CD4-positive, CD25-positive, alpha-beta regulatory T cell (primary cell): ENCODE results near the gene BACH2. TPM values are rescaled to one million over a fixed set of nuclear protein-coding genes. Genes with fewer than 3 reads are reported as not detected.
A peak's percentile ranks its signal among the peaks of the same experiment; 100 is the strongest.

Experiments
- ATAC-seq, 2 donors: fragments of 150-1000 bp; cut with Tn5 transposase; one replicate each; pipeline ENCODE4 v1.10.0; 2021; ENCODE audit warnings: low read depth in 2 of 2, moderate number of reproducible peaks in 2 of 2, moderate library complexity in 1 of 2
- DNase-seq, 3 donors: peaks; one replicate each; pipeline versions ENCODE4 v3.0.0 to v3.0.0-alpha.2; 2012 to 2022; ENCODE audit warnings: mixed read lengths in 1 of 3
- H3K27ac ChIP-seq: one replicate; pipeline ENCODE4 v1.7.0; 2013; ENCODE audit warnings: mild to moderate bottlenecking, low read length; ENCODE audit not compliant: insufficient read depth, poor library complexity, severe bottlenecking
- H3K27me3 ChIP-seq: one replicate; pipeline ENCODE4 v1.7.0; 2013; ENCODE audit warnings: low read length; ENCODE audit not compliant: control insufficient read depth, insufficient read depth
- H3K36me3 ChIP-seq: one replicate; pipeline ENCODE4 v1.7.0; 2013; ENCODE audit warnings: mild to moderate bottlenecking, low read length, moderate library complexity; ENCODE audit not compliant: control insufficient read depth, insufficient read depth
- H3K4me1 ChIP-seq: 2 replicates; pipeline ENCODE4 v1.7.0; 2013; ENCODE audit warnings: mild to moderate bottlenecking, low read length; ENCODE audit not compliant: insufficient read depth, control insufficient read depth, poor library complexity, severe bottlenecking
- H3K4me3 ChIP-seq: one replicate; pipeline ENCODE4 v1.7.0; 2013; ENCODE audit warnings: low read depth, mild to moderate bottlenecking, low read length, moderate library complexity
- H3K9me3 ChIP-seq, 2 experiments: 1 replicate in 1 of 2; 2 replicates in 1 of 2; pipeline ENCODE4 v1.7.0; 2013; ENCODE audit warnings: low read length in 2 of 2, mild to moderate bottlenecking in 1 of 2, moderate library complexity in 1 of 2; ENCODE audit not compliant: control insufficient read depth in 2 of 2
- H3K27ac Mint-ChIP-seq, 3 donors: one replicate each; pipeline ENCODE4 v1.8.0; 2020 to 2022; ENCODE audit warnings: mild to moderate bottlenecking in 3 of 3, mixed read lengths in 3 of 3, moderate library complexity in 2 of 3
- H3K27me3 Mint-ChIP-seq: one replicate; pipeline ENCODE4 v1.8.0; 2022; ENCODE audit warnings: mild to moderate bottlenecking, mixed read lengths
- H3K36me3 Mint-ChIP-seq: one replicate; pipeline ENCODE4 v1.8.0; 2020; ENCODE audit warnings: mixed read lengths
- H3K4me1 Mint-ChIP-seq, 4 donors: one replicate each; pipeline ENCODE4 v1.8.0; 2020 to 2022; ENCODE audit warnings: mixed read lengths in 4 of 4, mild to moderate bottlenecking in 1 of 4
- H3K4me3 Mint-ChIP-seq, 4 donors: one replicate each; pipeline ENCODE4 v1.8.0; 2020 to 2022; ENCODE audit warnings: mild to moderate bottlenecking in 4 of 4, mixed read lengths in 4 of 4, moderate library complexity in 3 of 4
- H3K9me3 Mint-ChIP-seq, 7 donors: one replicate each; pipeline ENCODE4 v1.8.0; 2020 to 2022; ENCODE audit warnings: mixed read lengths in 7 of 7, mild to moderate bottlenecking in 3 of 7, moderate library complexity in 2 of 7
- polyA plus RNA-seq, 4 donors: library from polyadenylated mRNA; unstranded; fragments of 300-500 nt; fragmentation: Illumina TruSeq; gene quantifications; one replicate each; pipeline ENCODE4 v1.2.3, GENCODE V29; 2021
- total RNA-seq: library from RNA; stranded (reverse); gene quantifications from one replicate; pipeline ENCODE4 v1.2.3, GENCODE V29; 2022

BACH2 gene
- total and polyA plus RNA-seq, 5 donors from 2014 or later = 3.8 to 51.3 (median 7.1) TPM

- peaks cover 5% of the 10 kb centered on the region for H3K27me3 Mint-ChIP-seq
- peak overlapping the region; percentile 16 to 39 (median 28) for H3K27ac Mint-ChIP-seq
- Histone ChIP-seq H3K36me3 (no peaks in the 10 kb centered on the region), H3K27ac (no peak overlapping the region), H3K27me3 (no peaks in the 10 kb centered on the region), H3K9me3 (no peaks in the 10 kb centered on the region), H3K4me3 (no peak overlapping the region), H3K4me1 (no peaks in the 10 kb centered on the region)
- peaks cover 18 to 45% (median 26%) of the 10 kb centered on the region in 4 donors for H3K4me1 Mint-ChIP-seq
- H3K9me3 Mint-ChIP-seq = peaks cover 0 to 2% (median 0%) of the 10 kb centered on the region in 7 donors
- H3K4me3 Mint-ChIP-seq = peak overlapping the region in 3 of 4 donors; percentile 33 to 41 (median 39)
- H3K36me3 Mint-ChIP-seq = peaks cover 10% of the 10 kb centered on the region
- DNase-seq (peak in 1 of 3 donors; percentile 28), ATAC-seq (no peak)
Measured at GRCh38 chr6:90126839-90127238, 169.8 kb downstream of the BACH2 start.

GRCh38 chr6:90126181-90126580, 170.5 kb downstream of the BACH2 start:
- Histone ChIP-seq H3K27me3 (no peaks in the 10 kb centered on the region), H3K9me3 (no peaks in the 10 kb centered on the region), H3K36me3 (no peaks in the 10 kb centered on the region), H3K4me3 (no peak overlapping the region), H3K4me1 (no peaks in the 10 kb centered on the region), H3K27ac (no peak overlapping the region)
- ATAC-seq (no peak), DNase-seq (no peak)
- peak overlapping the region in 2 of 4 donors; percentile 1 to 46 for H3K4me3 Mint-ChIP-seq
- peaks cover 10% of the 10 kb centered on the region for H3K36me3 Mint-ChIP-seq
- H3K27ac Mint-ChIP-seq = peak overlapping the region; percentile 29 to 71 (median 39)
- peaks cover 5% of the 10 kb centered on the region for H3K27me3 Mint-ChIP-seq
- peaks cover 18 to 46% (median 26%) of the 10 kb centered on the region in 4 donors for H3K4me1 Mint-ChIP-seq
- peaks cover 0 to 2% (median 0%) of the 10 kb centered on the region in 7 donors for H3K9me3 Mint-ChIP-seq

DNA sequence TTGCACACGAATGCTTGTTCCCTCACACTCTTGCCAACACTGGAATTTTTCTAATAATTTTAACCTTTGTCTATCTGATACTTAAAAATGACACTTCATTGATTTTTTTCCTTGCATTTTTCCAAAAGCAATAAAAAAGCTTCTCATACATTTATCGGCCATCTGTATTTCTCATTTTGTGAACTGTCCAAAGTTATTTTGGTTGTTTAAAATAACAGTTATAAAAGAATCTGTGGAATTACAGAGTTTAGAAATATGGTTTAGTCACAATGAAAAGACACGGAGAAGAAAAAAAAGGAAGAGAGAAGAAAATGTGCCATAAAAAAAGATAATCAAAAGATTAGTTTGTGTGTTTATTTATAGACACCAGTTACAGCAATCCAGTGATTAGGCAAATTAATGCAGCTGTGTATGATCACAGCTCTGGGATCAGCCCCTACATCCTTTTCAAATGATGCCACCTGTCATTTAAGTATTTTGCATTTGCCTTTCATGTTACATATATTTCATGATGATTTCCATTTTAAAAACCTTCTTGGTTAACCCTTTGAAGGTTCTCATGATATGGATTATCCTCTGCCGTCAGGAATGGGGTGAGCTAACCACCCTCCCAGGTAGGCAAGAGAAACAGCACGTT, 171.7 kb downstream of the BACH2 start:
- Histone ChIP-seq H3K4me3 (no peak overlapping the region), H3K27ac (no peak overlapping the region), H3K4me1 (no peaks in the 10 kb centered on the region), H3K36me3 (no peaks in the 10 kb centered on the region), H3K27me3 (no peaks in the 10 kb centered on the region), H3K9me3 (no peaks in the 10 kb centered on the region)
- peaks cover 0 to 2% (median 0%) of the 10 kb centered on the region in 7 donors for H3K9me3 Mint-ChIP-seq
- ATAC-seq (no peak), DNase-seq (no peak)
- peak overlapping the region in 1 of 3 donors; percentile 39 for H3K27ac Mint-ChIP-seq
- peaks cover 5% of the 10 kb centered on the region for H3K27me3 Mint-ChIP-seq
- peaks cover 20 to 40% (median 25%) of the 10 kb centered on the region in 4 donors for H3K4me1 Mint-ChIP-seq
- no peak overlapping the region for H3K4me3 Mint-ChIP-seq
- peaks cover 7% of the 10 kb centered on the region for H3K36me3 Mint-ChIP-seq

DNA sequence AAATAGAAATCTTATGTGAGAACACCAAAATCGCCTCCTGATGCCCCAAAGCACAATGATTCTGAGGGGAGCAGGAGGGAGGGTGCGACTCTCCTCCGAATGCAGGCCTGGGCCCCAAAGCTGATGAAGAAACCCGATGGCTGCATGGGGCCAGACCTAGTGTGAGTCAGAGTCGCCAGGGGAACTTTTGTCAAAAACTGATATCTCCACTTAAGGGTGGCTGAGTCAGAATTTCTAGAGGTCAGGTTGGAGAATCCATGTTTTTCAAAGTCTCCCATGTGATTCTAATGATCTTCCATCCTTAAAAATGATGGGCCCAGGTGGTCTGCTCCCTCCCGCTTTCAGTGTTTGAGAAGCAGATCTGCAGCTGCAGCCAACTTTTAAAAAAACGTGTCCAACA, 172.8 kb downstream of the BACH2 start:
- H3K4me3 Mint-ChIP-seq = no peak overlapping the region
- Histone ChIP-seq H3K36me3 (no peaks in the 10 kb centered on the region), H3K4me3 (no peak overlapping the region), H3K4me1 (no peaks in the 10 kb centered on the region), H3K27me3 (no peaks in the 10 kb centered on the region), H3K9me3 (no peaks in the 10 kb centered on the region), H3K27ac (no peak overlapping the region)
- peaks cover 5% of the 10 kb centered on the region for H3K27me3 Mint-ChIP-seq
- peaks cover 7% of the 10 kb centered on the region for H3K36me3 Mint-ChIP-seq
- DNase-seq = no peak
- H3K9me3 Mint-ChIP-seq = peaks cover 0 to 2% (median 0%) of the 10 kb centered on the region in 7 donors
- no peak overlapping the region for H3K27ac Mint-ChIP-seq
- no peak for ATAC-seq
- H3K4me1 Mint-ChIP-seq = peaks cover 21 to 42% (median 28%) of the 10 kb centered on the region in 4 donors

- H3K27me3 Mint-ChIP-seq = peaks cover 5% of the 10 kb centered on the region
- Histone ChIP-seq H3K4me3 (no peak overlapping the region), H3K27me3 (peaks cover under 1% of the 10 kb centered on the region), H3K4me1 (no peaks in the 10 kb centered on the region), H3K27ac (no peak overlapping the region), H3K9me3 (no peaks in the 10 kb centered on the region), H3K36me3 (no peaks in the 10 kb centered on the region)
- H3K27ac Mint-ChIP-seq = peak overlapping the region in 2 of 3 donors; percentile 11 to 54
- peak overlapping the region in 1 of 4 donors; percentile 33 for H3K4me3 Mint-ChIP-seq
- peaks cover 12% of the 10 kb centered on the region for H3K36me3 Mint-ChIP-seq
- peaks cover 21 to 30% (median 25%) of the 10 kb centered on the region in 4 donors for H3K4me1 Mint-ChIP-seq
- H3K9me3 Mint-ChIP-seq = peaks cover 0 to 5% (median 0%) of the 10 kb centered on the region in 7 donors
- ATAC-seq (peak; percentile 28 to 46), DNase-seq (no peak)
Measured at GRCh38 chr6:90121982-90122381, 174.7 kb downstream of the BACH2 start.

- Mint-ChIP-seq H3K4me1 (peaks cover 8 to 19% (median 13%) of the 10 kb centered on the region in 4 donors), H3K36me3 (peaks cover 24% of the 10 kb centered on the region), H3K27me3 (peaks cover 5% of the 10 kb centered on the region), H3K4me3 (no peak overlapping the region), H3K27ac (no peak overlapping the region), H3K9me3 (peaks cover 0 to 11% (median 3%) of the 10 kb centered on the region in 7 donors)
- H3K4me1 ChIP-seq = no peaks in the 10 kb centered on the region
- no peak for ATAC-seq
- peaks cover 1% of the 10 kb centered on the region for H3K27me3 ChIP-seq
- no peak overlapping the region for H3K27ac ChIP-seq
- H3K36me3 ChIP-seq = no peaks in the 10 kb centered on the region
- no peaks in the 10 kb centered on the region for H3K9me3 ChIP-seq
- DNase-seq = no peak
- H3K4me3 ChIP-seq = no peak overlapping the region
Measured at GRCh38 chr6:90120327-90120726, 176.3 kb downstream of the BACH2 start.

- H3K4me1 ChIP-seq = no peaks in the 10 kb centered on the region
- Mint-ChIP-seq H3K4me1 (peaks cover 8 to 16% (median 12%) of the 10 kb centered on the region in 4 donors), H3K4me3 (no peak overlapping the region), H3K27me3 (peaks cover 5% of the 10 kb centered on the region), H3K9me3 (peaks cover 0 to 11% (median 3%) of the 10 kb centered on the region in 7 donors), H3K36me3 (peaks cover 26% of the 10 kb centered on the region), H3K27ac (no peak overlapping the region)
- H3K9me3 ChIP-seq = no peaks in the 10 kb centered on the region
- H3K27ac ChIP-seq = no peak overlapping the region
- H3K36me3 ChIP-seq = no peaks in the 10 kb centered on the region
- DNase-seq (no peak), ATAC-seq (no peak)
- H3K4me3 ChIP-seq = no peak overlapping the region
- H3K27me3 ChIP-seq = peaks cover 1% of the 10 kb centered on the region
Measured at GRCh38 chr6:90119618-90120017, 177.0 kb downstream of the BACH2 start.

DNA sequence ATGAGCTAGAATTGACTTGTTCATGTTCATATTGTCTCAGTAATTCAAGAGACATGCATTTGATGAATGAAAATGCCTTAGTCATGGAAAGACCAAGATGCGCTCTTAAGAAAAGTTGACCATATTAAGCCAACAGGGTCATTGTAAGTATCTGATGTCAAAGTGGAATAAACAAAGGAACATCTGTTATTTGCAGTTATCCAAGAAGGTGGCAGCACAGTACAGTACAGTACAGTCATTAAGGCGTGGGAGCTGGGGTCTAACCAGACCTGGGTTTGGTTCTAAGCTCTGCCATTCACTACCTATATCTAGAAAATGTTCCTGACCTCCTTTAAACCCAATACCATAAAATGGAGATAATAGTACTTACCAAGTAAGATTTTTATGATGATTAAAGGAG, 178.1 kb downstream of the BACH2 start:
- Mint-ChIP-seq H3K9me3 (peaks cover 0 to 16% (median 5%) of the 10 kb centered on the region in 7 donors), H3K4me1 (peaks cover 8 to 14% (median 11%) of the 10 kb centered on the region in 4 donors), H3K4me3 (no peak overlapping the region), H3K36me3 (peaks cover 22% of the 10 kb centered on the region), H3K27me3 (peaks cover 5% of the 10 kb centered on the region), H3K27ac (no peak overlapping the region)
- H3K9me3 ChIP-seq = peaks cover 5 to 6% of the 10 kb centered on the region in 2 experiments
- ATAC-seq (no peak), DNase-seq (no peak)
- H3K27ac ChIP-seq = no peak overlapping the region
- no peaks in the 10 kb centered on the region for H3K4me1 ChIP-seq
- no peak overlapping the region for H3K4me3 ChIP-seq
- H3K36me3 ChIP-seq = no peaks in the 10 kb centered on the region
- peaks cover 1% of the 10 kb centered on the region for H3K27me3 ChIP-seq
